CD4-positive, alpha-beta memory T cell (primary cell): ENCODE measurements around the gene BEND5. TPM values are rescaled to one million over a fixed set of nuclear protein-coding genes. Genes with fewer than 3 reads are reported as not detected.

Source experiments
- CTCF ChIA-PET: fragments of 350-600 bp; sonication (Branson Sonifier 250); formaldehyde crosslinking; loops from one replicate; lab custom pipeline; 2021; ENCODE audit warnings: inconsistent platforms; ENCODE audit not compliant: partially characterized antibody; lab: Charles Lee
- POLR2A ChIA-PET: fragments of 350-600 bp; sonication (Branson Sonifier 250); formaldehyde crosslinking; loops from one replicate; lab custom pipeline; 2021; ENCODE audit not compliant: partially characterized antibody; lab: Charles Lee
- DNase-seq, 5 donors: peaks; one replicate each; pipeline versions ENCODE4 v3.0.0 to v3.0.0-alpha.2; 2020 to 2022; ENCODE audit warnings: mixed read lengths in 1 of 5
- H3K27ac ChIP-seq: one replicate; pipeline ENCODE4 v1.7.0; 2013; ENCODE audit warnings: low read depth, low read length
- H3K27me3 ChIP-seq: 2 replicates; pipeline ENCODE4 v1.7.0; 2013; ENCODE audit warnings: mild to moderate bottlenecking, low read length, moderate library complexity; ENCODE audit not compliant: insufficient read depth
- H3K36me3 ChIP-seq: 2 replicates; pipeline ENCODE4 v1.7.0; 2013; ENCODE audit warnings: mild to moderate bottlenecking, low read length, moderate library complexity; ENCODE audit not compliant: insufficient read depth
- H3K4me1 ChIP-seq: 2 replicates; pipeline ENCODE4 v1.7.0; 2013; ENCODE audit warnings: mild to moderate bottlenecking, low read length, moderate library complexity; ENCODE audit not compliant: insufficient read depth
- H3K4me3 ChIP-seq, 2 donors: one replicate each; pipeline ENCODE4 v1.7.0; 2013; ENCODE audit warnings: low read length in 2 of 2, mild to moderate bottlenecking in 1 of 2
- H3K9me3 ChIP-seq, 2 donors: one replicate each; pipeline ENCODE4 v1.7.0; 2013; ENCODE audit warnings: low read length in 2 of 2, control low read depth in 1 of 2; ENCODE audit not compliant: control insufficient read depth in 1 of 2
- H3K27ac Mint-ChIP-seq, 7 donors: one replicate each; pipeline ENCODE4 v1.8.0; 2020 to 2021; ENCODE audit warnings: mixed read lengths in 7 of 7, mild to moderate bottlenecking in 6 of 7, inconsistent platforms in 3 of 7, moderate library complexity in 3 of 7
- H3K27me3 Mint-ChIP-seq, 2 donors: one replicate each; pipeline ENCODE4 v1.8.0; 2020 to 2021; ENCODE audit warnings: mixed read lengths in 2 of 2
- H3K36me3 Mint-ChIP-seq, 2 donors: one replicate each; pipeline ENCODE4 v1.8.0; 2020 to 2021; ENCODE audit warnings: mixed read lengths in 2 of 2, inconsistent platforms in 1 of 2, mild to moderate bottlenecking in 1 of 2
- H3K4me1 Mint-ChIP-seq, 4 donors: one replicate each; pipeline ENCODE4 v1.8.0; 2020 to 2021; ENCODE audit warnings: mixed read lengths in 4 of 4, mild to moderate bottlenecking in 1 of 4
- H3K4me3 Mint-ChIP-seq, 8 donors: one replicate each; pipeline ENCODE4 v1.8.0; 2020 to 2021; ENCODE audit warnings: mixed read lengths in 8 of 8, mild to moderate bottlenecking in 7 of 8, moderate library complexity in 6 of 8, inconsistent platforms in 3 of 8
- H3K9me3 Mint-ChIP-seq, 8 donors: one replicate each; pipeline ENCODE4 v1.8.0; 2020 to 2021; ENCODE audit warnings: mixed read lengths in 8 of 8, mild to moderate bottlenecking in 5 of 8, inconsistent platforms in 3 of 8, moderate library complexity in 1 of 8
- intact Hi-C: fragments of 100-400 bp; cut with micrococcal nuclease; formaldehyde crosslinking; loops from one replicate; pipeline ENCODE4 v1.15.1; 2023
- polyA plus RNA-seq, 2 donors: library from polyadenylated mRNA; unstranded; fragments of 300-500 nt; fragmentation: Illumina TruSeq; gene quantifications; one replicate each; pipeline ENCODE4 v1.2.3, GENCODE V29; 2021
- total RNA-seq, 2 experiments: library from RNA; stranded (reverse); gene quantifications; one replicate each; pipeline ENCODE4 v1.2.3, GENCODE V29; 2021

BEND5 gene
- total and polyA plus RNA-seq, 4 experiments from 2014 or later = 0.18 to 1.7 (median 0.85) TPM

DNA sequence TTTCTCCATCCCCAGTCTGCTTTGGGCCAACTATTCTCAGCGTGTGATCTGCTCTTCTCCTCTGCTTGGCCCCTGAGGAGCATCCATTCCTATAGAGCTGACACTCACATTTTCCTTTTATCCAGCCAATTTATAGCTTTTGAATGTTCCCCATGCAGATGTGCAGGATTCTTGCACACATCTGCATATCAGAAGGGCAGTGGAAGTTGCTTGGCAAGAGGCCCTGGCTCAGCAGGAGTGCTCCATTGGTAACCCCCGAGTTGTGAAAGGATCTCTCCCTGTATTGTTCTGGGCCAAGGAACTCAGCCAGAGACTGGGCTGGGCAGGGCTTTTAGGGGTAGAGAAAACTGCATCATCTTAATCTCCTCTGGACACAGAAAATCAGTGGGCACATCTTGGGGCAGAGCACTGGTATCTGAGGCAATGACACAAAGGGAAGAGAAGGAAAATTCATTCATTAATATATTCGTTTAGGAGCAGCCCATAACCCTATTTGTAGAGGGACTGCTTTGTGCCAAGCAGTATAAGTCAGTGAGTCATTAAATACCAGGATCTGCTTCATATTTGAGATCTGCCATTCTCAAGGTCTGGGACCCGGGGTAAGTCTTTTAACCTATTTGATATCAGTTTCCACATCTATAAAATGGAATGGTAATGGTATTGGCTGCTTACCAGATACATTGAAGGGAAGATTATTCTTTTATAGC lies 31.0 kb upstream of the BEND5 start:
- H3K9me3 Mint-ChIP-seq = peaks cover 0 to 5% (median 0%) of the 10 kb centered on the region in 8 donors
- no peak for DNase-seq
- no peak overlapping the region for H3K27ac Mint-ChIP-seq
- no peaks in the 10 kb centered on the region for H3K4me1 Mint-ChIP-seq
- Histone ChIP-seq H3K27ac (no peak overlapping the region), H3K36me3 (no peaks in the 10 kb centered on the region), H3K4me3 (no peak overlapping the region), H3K27me3 (no peaks in the 10 kb centered on the region), H3K4me1 (no peaks in the 10 kb centered on the region), H3K9me3 (no peaks in the 10 kb centered on the region)
- no peak overlapping the region for H3K4me3 Mint-ChIP-seq
- H3K27me3 Mint-ChIP-seq = no peaks in the 10 kb centered on the region
- H3K36me3 Mint-ChIP-seq = no peaks in the 10 kb centered on the region
- CTCF ChIA-PET = no interaction called here
- POLR2A ChIA-PET = no interaction called here
- intact Hi-C loops = no loop called here

DNA sequence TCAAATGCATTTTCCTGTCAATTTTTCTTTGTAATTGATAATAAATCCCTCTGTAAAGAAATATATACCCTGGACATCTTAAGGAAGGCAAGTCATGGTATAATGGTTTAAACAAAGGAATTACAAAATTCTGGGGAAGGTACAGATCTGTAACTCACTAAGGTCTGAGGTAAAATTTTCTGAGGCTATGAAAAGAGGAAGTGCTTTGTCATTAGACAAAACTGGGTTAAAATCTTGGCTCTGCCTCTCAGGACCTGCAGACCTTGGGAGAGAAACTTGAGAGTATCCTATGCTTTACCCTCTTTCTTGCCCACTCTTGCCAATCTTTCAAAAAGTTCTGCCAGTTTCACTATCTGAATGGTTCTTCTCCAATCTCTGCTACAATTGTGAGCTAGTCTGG lies 26.8 kb upstream of the BEND5 start:
- no peak overlapping the region for H3K27ac Mint-ChIP-seq
- H3K27me3 Mint-ChIP-seq = no peaks in the 10 kb centered on the region
- POLR2A ChIA-PET = no interaction called here
- Histone ChIP-seq H3K27ac (no peak overlapping the region), H3K36me3 (no peaks in the 10 kb centered on the region), H3K4me3 (no peak overlapping the region), H3K4me1 (no peaks in the 10 kb centered on the region), H3K9me3 (no peaks in the 10 kb centered on the region), H3K27me3 (no peaks in the 10 kb centered on the region)
- H3K36me3 Mint-ChIP-seq = no peaks in the 10 kb centered on the region
- H3K9me3 Mint-ChIP-seq = peaks cover 0 to 2% (median 0%) of the 10 kb centered on the region in 8 donors
- no peaks in the 10 kb centered on the region for H3K4me1 Mint-ChIP-seq
- no peak overlapping the region for H3K4me3 Mint-ChIP-seq
- CTCF ChIA-PET = no interaction called here
- intact Hi-C loops = no loop called here
- DNase-seq = no peak

DNA sequence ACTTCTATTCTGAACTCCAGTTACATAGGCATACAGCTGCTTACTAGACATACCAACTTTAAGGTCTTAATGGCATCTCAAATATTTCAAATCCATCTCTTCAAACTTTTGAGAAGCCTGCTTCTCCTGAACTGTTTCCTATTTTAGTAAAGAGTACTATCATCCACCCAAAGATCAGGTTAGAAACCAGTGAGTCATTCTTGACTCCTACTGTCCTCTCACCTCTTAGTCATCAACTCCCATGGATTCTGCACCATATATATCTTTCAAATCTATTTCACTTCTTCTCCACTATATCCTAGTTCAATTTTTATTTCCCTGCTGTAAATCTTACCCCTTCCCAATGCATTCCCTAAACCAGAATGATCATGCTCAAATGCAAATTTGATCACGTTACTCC lies 18.1 kb upstream of the BEND5 start:
- POLR2A ChIA-PET = no interaction called here
- Mint-ChIP-seq H3K27ac (no peak overlapping the region), H3K4me1 (no peaks in the 10 kb centered on the region), H3K36me3 (no peaks in the 10 kb centered on the region), H3K4me3 (no peak overlapping the region), H3K27me3 (peaks cover 0 to 2% of the 10 kb centered on the region in 2 donors), H3K9me3 (peaks cover 0 to 4% (median 0%) of the 10 kb centered on the region in 8 donors)
- H3K36me3 ChIP-seq = no peaks in the 10 kb centered on the region
- H3K9me3 ChIP-seq = no peaks in the 10 kb centered on the region
- no peak for DNase-seq
- intact Hi-C loops = no loop called here
- CTCF ChIA-PET = no interaction called here
- no peaks in the 10 kb centered on the region for H3K27me3 ChIP-seq
- H3K27ac ChIP-seq = no peak overlapping the region
- no peak overlapping the region for H3K4me3 ChIP-seq
- no peaks in the 10 kb centered on the region for H3K4me1 ChIP-seq

DNA sequence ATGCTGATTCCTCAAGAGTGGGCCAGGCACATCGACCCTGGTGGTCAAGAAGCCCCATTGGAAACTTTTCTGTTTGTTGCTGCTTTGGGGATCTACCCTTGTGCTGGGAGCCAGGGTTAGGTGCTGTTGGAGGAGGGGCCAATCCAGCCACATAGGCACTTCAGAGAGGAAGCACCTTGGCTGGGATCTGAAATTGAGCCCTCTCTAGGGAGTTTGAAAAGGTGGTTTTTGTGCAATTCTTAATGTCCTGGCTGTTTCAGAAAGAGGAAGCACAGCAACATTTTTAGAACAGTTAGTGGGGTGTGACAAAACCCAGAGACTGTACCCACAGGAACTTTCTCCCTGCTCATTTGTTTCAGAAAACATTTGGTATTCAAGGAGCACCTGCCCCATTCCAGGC lies 17.2 kb upstream of the BEND5 start:
- CTCF ChIA-PET = no interaction called here
- POLR2A ChIA-PET = no interaction called here
- no peaks in the 10 kb centered on the region for H3K36me3 Mint-ChIP-seq
- Histone ChIP-seq H3K27ac (no peak overlapping the region), H3K4me1 (no peaks in the 10 kb centered on the region), H3K9me3 (no peaks in the 10 kb centered on the region), H3K4me3 (no peak overlapping the region), H3K27me3 (no peaks in the 10 kb centered on the region), H3K36me3 (no peaks in the 10 kb centered on the region)
- H3K27ac Mint-ChIP-seq = no peak overlapping the region
- intact Hi-C loops = no loop called here
- no peak for DNase-seq
- peaks cover 1 to 2% of the 10 kb centered on the region in 2 donors for H3K27me3 Mint-ChIP-seq
- H3K4me3 Mint-ChIP-seq = no peak overlapping the region
- no peaks in the 10 kb centered on the region for H3K4me1 Mint-ChIP-seq
- H3K9me3 Mint-ChIP-seq = peaks cover 0 to 4% (median 0%) of the 10 kb centered on the region in 8 donors

DNA sequence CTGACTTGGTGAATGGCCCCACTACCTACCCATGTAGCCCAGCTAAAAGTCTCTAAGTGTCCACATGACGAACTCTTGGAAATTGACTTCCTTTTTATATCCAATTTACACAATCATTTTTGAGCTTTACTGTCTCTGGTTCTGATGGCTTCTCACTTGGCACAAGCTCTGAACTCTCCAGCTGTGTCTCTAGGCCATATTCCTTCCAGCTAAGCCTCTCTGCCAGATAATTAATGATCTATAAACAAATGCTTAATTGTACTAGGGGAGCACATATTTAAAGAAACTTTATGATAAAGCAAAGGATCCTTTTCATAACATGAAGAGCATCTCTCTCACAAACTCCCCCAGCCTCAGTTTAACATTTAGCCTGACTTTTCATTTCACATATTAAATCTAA lies 16.3 kb upstream of the BEND5 start:
- ChIA-PET CTCF (no interaction called here), POLR2A (no interaction called here)
- no peak overlapping the region for H3K4me3 Mint-ChIP-seq
- Histone ChIP-seq H3K4me1 (no peaks in the 10 kb centered on the region), H3K36me3 (no peaks in the 10 kb centered on the region), H3K4me3 (no peak overlapping the region), H3K9me3 (no peaks in the 10 kb centered on the region), H3K27me3 (no peaks in the 10 kb centered on the region), H3K27ac (no peak overlapping the region)
- H3K36me3 Mint-ChIP-seq = no peaks in the 10 kb centered on the region
- intact Hi-C loops = no loop called here
- no peak overlapping the region for H3K27ac Mint-ChIP-seq
- DNase-seq = no peak
- peaks cover 1 to 2% of the 10 kb centered on the region in 2 donors for H3K27me3 Mint-ChIP-seq
- no peaks in the 10 kb centered on the region for H3K4me1 Mint-ChIP-seq
- H3K9me3 Mint-ChIP-seq = peaks cover 0 to 3% (median 0%) of the 10 kb centered on the region in 8 donors

DNA sequence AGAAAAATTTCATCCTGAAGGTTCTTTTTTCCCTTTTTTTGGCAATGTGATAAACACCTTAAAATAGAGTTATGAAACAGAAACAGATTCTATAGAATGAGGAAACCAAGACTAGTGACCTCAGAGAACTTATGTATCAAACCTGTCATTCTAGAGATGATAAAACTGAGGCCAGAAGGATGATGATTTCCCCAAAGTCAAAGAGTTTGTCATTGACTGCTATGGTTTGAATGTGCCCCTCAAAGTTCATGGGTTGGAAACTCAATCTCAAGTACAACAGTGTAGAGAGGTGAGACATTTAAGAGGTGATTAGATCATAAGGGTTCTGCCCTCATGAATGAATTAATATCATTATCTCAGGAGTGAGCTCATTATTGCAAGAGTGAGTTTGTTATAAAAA lies 13.7 kb upstream of the BEND5 start:
- CTCF ChIA-PET = no interaction called here
- H3K27ac Mint-ChIP-seq = no peak overlapping the region
- POLR2A ChIA-PET = no interaction called here
- H3K36me3 ChIP-seq = no peaks in the 10 kb centered on the region
- no peaks in the 10 kb centered on the region for H3K4me1 ChIP-seq
- H3K9me3 Mint-ChIP-seq = peaks cover 0 to 3% (median 0%) of the 10 kb centered on the region in 8 donors
- H3K4me3 ChIP-seq = no peak overlapping the region
- no peaks in the 10 kb centered on the region for H3K36me3 Mint-ChIP-seq
- H3K27me3 Mint-ChIP-seq = peaks cover 1 to 4% of the 10 kb centered on the region in 2 donors
- no peaks in the 10 kb centered on the region for H3K27me3 ChIP-seq
- no peak overlapping the region for H3K27ac ChIP-seq
- no peaks in the 10 kb centered on the region for H3K9me3 ChIP-seq
- no peak for DNase-seq
- no peaks in the 10 kb centered on the region for H3K4me1 Mint-ChIP-seq
- H3K4me3 Mint-ChIP-seq = no peak overlapping the region
- intact Hi-C loops = no loop called here

DNA sequence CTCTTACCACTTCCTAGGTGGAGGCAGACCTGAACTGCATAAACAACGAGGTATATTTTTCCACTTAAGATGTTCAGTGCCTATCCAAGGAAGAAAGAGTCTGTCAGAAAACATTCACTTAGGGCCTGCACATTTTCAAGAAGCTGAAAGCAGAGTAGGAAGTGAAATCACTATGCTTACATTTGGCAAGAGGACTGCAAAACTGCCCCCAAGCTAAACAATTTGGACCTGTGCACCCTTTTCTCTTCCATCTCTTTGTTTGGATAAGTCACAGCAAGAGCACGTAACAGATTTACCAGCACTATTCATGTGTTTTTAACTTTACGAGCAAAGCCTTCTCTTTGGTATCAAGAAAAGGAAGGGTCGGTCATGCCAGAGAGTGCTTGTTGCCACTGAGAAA lies 13.2 kb upstream of the BEND5 start:
- no peak overlapping the region for H3K4me3 Mint-ChIP-seq
- Histone ChIP-seq H3K36me3 (no peaks in the 10 kb centered on the region), H3K4me3 (no peak overlapping the region), H3K27me3 (no peaks in the 10 kb centered on the region), H3K27ac (no peak overlapping the region), H3K4me1 (no peaks in the 10 kb centered on the region), H3K9me3 (no peaks in the 10 kb centered on the region)
- H3K36me3 Mint-ChIP-seq = no peaks in the 10 kb centered on the region
- intact Hi-C loops = no loop called here
- ChIA-PET CTCF (no interaction called here), POLR2A (no interaction called here)
- no peaks in the 10 kb centered on the region for H3K4me1 Mint-ChIP-seq
- H3K27ac Mint-ChIP-seq = no peak overlapping the region
- DNase-seq = no peak
- H3K9me3 Mint-ChIP-seq = peaks cover 0 to 3% (median 0%) of the 10 kb centered on the region in 8 donors
- peaks cover 1 to 4% of the 10 kb centered on the region in 2 donors for H3K27me3 Mint-ChIP-seq
